Fibroblast of skin of right biceps (primary cell): ENCODE results near the gene AHCYL2.
"Not testable (repeated sequence)": the region's sequence is repeated elsewhere in the genome, so short reads cannot be mapped to it uniquely, and the experiment has no call there.

Source experiments
- DNase-seq: peaks from one replicate; pipeline ENCODE4 v3.0.0-alpha.2; 2013

AHCYL2 gene

GRCh38 chr7:129356176-129356575 lies 131.3 kb downstream of the AHCYL2 start:
- DNase-seq: no peak

GRCh38 chr7:129359176-129359575 lies 134.3 kb downstream of the AHCYL2 start:
- no peak for DNase-seq

GRCh38 chr7:129359638-129360037 lies 134.8 kb downstream of the AHCYL2 start:
- DNase-seq: no peak

GRCh38 chr7:129361771-129362170 lies 136.9 kb downstream of the AHCYL2 start:
- DNase-seq: no peak

- no peak for DNase-seq
Observed at GRCh38 chr7:129362496-129362895, 137.7 kb downstream of the AHCYL2 start.

- DNase-seq: no peak
Observed at GRCh38 chr7:129367349-129367699, 142.5 kb downstream of the AHCYL2 start.

GRCh38 chr7:129367700-129368388 lies 143.0 kb downstream of the AHCYL2 start:
- DNase-seq: peak; percentile 59

GRCh38 chr7:129368389-129368986 lies 143.7 kb downstream of the AHCYL2 start:
- DNase-seq: no peak

GRCh38 chr7:129369447-129369846 lies 144.6 kb downstream of the AHCYL2 start:
- not testable (repeated sequence) for DNase-seq

- DNase-seq: no peak
Observed at GRCh38 chr7:129370812-129371211, 146.0 kb downstream of the AHCYL2 start.

GRCh38 chr7:129371487-129371886 lies 146.7 kb downstream of the AHCYL2 start:
- no peak for DNase-seq

- DNase-seq: no peak
Observed at GRCh38 chr7:129373651-129374428, 149.0 kb downstream of the AHCYL2 start.

- DNase-seq: no peak
Observed at GRCh38 chr7:129375141-129375938, 150.5 kb downstream of the AHCYL2 start.

GRCh38 chr7:129376076-129376777 lies 151.4 kb downstream of the AHCYL2 start:
- DNase-seq: peak; percentile 26

- DNase-seq: peak; percentile 66
Observed at GRCh38 chr7:129376778-129377700, 152.2 kb downstream of the AHCYL2 start.

GRCh38 chr7:129381710-129382484 lies 157.1 kb downstream of the AHCYL2 start:
- no peak for DNase-seq

GRCh38 chr7:129383542-129384132 lies 158.8 kb downstream of the AHCYL2 start:
- no peak for DNase-seq

- DNase-seq: no peak
Observed at GRCh38 chr7:129385116-129385515, 160.3 kb downstream of the AHCYL2 start.

GRCh38 chr7:129385598-129385997 lies 160.8 kb downstream of the AHCYL2 start:
- DNase-seq: no peak

GRCh38 chr7:129386506-129386905 lies 161.7 kb downstream of the AHCYL2 start:
- DNase-seq: no peak
